GM12874 (cell line): ENCODE data around the gene PDSS2.

Experiments
- TF ChIP-seq, protein P1 (sequence below): IDR thresholded peaks from 2 replicates; pipeline ENCODE4 v1.5.1; 2011; ENCODE audit warnings: low read depth, mild to moderate bottlenecking, control low read depth, low read length, moderate library complexity; ENCODE audit not compliant: insufficient read depth

The PDSS2 gene, protein sequence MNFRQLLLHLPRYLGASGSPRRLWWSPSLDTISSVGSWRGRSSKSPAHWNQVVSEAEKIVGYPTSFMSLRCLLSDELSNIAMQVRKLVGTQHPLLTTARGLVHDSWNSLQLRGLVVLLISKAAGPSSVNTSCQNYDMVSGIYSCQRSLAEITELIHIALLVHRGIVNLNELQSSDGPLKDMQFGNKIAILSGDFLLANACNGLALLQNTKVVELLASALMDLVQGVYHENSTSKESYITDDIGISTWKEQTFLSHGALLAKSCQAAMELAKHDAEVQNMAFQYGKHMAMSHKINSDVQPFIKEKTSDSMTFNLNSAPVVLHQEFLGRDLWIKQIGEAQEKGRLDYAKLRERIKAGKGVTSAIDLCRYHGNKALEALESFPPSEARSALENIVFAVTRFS

DNA sequence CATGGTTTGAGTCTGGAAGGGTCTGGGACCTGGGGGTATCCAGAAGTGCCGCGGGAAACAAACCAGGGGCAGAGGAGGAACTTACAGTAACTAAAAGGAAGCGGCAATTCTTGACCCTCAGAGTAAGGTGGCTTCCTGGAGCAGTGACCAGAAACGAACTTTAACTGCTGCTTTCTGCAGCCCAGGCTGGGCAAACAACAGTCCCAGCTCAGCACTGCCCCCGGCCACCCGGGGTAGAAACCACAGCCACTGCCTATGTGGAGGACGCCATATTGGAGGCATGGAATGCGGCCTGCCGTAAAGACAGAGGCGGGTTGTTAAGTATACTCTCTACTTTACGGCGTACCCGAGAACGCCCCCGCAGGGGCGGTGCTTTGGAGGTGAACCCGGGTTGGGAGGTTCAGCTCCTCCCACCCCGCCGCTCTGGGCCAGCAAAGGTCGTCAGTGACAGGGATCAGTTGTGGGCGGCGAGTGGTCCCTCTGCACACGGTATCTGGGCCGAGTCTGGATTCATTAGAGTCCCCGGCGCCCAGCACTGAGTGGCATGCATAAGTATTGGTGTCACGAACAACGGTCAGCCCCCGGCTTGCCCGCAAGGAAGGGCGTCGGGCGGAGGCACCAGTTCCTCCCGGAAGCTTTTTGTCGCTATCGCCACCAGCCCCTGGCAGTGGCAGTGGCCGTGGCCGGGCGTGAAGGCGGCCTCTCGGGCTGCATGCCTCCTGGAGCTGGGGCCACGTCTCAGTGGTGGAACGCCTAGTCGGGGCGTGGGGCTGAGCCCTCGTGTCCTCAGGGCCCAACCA, at the start of gene PDSS2:
Gene PDSS2 (minus strand): TSS at position 282 of the 800 bp plus-strand sequence. CDS start 279 bp downstream, at position 3.
- TF ChIP-seq, protein P1, sequence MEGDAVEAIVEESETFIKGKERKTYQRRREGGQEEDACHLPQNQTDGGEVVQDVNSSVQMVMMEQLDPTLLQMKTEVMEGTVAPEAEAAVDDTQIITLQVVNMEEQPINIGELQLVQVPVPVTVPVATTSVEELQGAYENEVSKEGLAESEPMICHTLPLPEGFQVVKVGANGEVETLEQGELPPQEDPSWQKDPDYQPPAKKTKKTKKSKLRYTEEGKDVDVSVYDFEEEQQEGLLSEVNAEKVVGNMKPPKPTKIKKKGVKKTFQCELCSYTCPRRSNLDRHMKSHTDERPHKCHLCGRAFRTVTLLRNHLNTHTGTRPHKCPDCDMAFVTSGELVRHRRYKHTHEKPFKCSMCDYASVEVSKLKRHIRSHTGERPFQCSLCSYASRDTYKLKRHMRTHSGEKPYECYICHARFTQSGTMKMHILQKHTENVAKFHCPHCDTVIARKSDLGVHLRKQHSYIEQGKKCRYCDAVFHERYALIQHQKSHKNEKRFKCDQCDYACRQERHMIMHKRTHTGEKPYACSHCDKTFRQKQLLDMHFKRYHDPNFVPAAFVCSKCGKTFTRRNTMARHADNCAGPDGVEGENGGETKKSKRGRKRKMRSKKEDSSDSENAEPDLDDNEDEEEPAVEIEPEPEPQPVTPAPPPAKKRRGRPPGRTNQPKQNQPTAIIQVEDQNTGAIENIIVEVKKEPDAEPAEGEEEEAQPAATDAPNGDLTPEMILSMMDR: peak; percentile 53

DNA sequence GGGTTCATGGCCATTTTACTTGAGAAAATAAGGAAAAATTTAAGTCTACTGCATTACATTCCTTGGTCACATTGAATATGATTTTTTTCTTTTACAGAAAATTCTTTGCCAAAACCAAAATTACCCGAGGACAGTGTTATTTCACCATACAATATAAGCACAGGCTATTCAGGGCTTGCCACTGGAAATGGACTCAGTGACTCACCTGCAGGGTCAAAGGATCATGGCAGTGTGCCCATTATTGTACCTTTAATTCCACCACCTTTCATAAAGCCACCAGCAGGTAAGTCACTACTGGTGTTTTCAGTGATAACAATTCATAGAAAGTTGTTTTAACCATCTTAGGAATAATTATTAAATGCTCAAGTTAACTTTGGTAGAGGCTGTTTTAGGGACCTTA, 46.8 kb upstream of the PDSS2 start:
- TF ChIP-seq, protein P1: no peak

DNA sequence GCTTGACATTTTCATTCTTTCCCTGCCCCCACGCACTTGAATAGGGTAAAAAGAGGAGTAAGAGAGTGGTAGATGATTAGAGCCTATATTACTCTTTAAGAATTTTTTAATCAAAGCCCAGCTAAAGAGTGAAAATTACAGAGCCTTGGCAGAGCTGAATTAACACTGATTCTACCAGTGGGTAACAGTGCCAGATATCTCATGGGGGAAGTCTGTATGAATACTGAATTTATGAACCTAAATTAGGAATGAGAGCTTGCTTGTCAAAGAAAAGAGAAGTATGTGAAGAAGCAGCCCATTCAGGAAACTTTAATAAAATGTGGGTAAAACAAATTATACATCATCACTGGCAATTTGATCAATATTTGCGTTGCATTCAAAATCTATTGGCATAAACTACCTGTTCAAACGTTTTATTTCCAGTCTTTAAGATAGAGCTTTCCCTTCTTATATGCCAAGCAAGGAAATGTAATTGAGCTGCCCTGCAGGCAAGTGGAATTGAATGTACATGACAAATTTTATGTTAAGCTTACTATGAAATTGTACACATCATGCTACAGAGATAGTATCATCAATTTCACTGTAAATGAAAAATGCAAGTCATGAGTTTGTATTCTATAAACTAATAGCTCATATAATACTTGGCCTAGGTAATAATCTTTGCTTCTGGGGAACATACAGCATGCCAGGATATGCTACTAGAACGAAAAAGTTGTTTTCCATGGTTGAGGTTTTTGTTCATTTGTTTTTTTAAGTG, 45.1 kb upstream of the PDSS2 start:
- TF ChIP-seq, protein P1: no peak

DNA sequence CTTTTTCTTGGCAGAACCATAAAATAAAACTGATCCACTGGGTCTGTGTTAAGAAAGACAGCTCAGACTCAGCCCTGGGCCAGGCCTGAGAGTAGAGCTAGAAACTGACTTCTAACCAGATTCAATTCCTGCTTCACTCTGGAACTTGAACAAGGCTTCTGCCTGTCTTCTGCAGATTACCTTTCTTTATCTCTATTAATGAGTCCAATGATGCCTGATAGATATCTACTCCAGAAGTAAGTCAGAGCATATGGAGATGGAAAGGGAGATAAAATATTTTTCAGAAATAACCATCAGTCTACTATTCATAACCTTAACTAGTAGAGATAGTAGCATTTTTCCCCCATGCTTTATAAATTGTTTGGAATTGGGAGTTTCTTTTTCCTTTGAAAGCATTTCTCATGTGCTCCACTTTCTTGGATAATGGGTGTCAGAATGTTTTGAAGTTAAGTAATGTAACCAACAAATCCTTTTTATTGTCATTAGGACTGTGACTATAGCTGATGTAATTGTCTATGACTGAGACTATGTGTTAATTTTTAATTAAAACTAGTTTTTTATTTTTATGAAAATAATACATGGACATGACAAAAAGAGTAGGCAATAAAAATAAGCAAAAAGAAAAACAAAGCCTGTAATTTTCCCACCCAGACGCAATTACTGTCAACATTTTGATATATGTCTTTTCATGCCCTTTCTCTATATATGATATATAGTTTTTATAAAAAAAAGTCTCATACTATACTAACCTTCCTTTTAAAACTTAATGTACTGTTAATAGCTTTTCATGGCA, 37.7 kb upstream of the PDSS2 start:
- TF ChIP-seq, protein P1: no peak

DNA sequence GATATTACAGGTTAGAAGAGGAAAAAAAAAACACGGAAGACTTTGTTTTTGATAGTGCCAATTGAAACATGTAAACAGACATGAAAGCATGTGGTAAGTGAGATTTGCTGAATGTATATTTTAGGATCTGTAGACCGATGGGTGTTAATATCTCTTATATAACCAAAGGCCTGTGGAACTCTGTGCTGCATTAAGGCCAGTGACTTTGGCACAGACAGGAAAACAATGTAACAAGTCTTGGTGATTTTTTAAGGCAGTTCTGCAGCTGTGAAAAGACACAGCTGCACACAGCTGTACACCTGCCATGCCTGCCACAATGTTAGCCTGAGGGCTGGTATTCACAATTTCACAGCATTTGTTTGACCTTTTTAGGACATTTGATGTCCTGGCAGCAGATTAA, 36.6 kb upstream of the PDSS2 start:
- TF ChIP-seq, protein P1: no peak

DNA sequence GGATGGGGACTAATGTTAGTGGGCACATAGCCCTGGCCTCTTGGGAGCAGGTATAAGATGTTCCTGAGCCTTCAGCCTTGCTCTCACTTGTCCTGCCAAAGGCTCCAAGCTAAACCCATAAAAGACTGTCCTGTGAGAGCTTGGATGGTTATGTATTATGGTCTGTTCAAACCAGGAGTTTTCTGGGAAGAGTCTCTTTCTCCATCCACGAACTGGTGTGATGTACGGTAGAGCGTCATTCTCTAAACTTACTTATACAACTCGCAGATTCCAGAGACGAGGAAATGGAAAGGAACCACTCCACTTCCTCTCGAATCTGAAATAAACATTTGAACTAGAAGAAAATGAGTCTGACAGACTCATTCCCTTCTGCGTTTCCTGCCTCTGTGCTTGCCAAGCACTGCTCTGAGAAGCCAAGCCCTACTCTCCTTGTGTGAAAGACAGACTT, 35.9 kb upstream of the PDSS2 start:
- TF ChIP-seq, protein P1: no peak
